Measurements from ENCODE around the gene LRRFIP1. TPM values are rescaled to one million over a fixed set of nuclear protein-coding genes. Genes with fewer than 3 reads are reported as not detected.

LRRFIP1 gene
- polyA plus RNA-seq, 2 of the 4 experiments (the other 2 are of a cell fraction) = 75.6 to 93.0 TPM

DNA sequence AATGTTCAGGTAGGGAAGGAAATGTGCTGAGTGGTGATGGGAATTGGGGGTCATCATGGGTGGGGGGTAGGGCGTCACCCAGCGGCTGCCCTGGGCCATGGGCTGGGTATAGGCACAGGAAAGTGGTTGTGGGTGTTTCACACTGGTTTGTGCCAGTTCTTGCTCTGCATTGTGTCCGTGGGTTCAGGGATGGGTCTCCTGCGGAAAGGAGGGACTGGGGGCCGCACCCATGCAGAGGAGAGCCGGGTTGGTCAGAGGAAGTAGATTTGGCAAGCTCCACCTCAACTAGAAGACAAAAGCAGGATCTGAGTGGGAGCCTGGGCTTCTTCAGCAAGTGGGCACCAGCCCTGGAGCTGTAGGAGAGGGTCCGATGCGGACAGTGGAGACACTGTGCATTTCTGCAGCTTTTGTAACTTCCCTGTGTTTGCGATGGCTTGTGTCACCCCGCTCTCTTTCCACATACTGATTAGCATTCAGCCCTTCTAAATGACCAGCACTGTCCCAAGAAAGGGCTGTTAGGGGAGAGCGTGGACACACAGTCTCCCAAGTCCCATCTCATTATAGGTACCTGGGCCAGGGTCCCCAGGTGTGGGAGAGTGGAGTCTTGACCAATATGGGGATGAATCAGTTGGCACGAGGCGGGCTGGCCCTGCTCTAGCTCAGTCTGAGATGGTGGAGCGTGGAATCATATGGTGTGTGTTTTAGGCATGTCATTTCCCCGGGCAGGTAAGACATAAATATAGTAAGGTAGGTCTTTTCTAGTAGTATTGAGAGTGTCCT lies 67.2 kb downstream of the LRRFIP1 start:
- Histone ChIP-seq H3K4me3 (peak overlapping the region; percentile 82; the same call in 2 of the 3 replicates), H3K9me3 (no peaks in the 10 kb centered on the region), H3K4me2 (peak overlapping the region; percentile 95), H3K27ac (peak overlapping the region; percentile 96 to 98), H3K4me1 (peaks cover 53% of the 10 kb centered on the region)
- 78% methylated on average over 15 of the region's 15 CpGs for WGBS (ENCODE audit: missing lambda C conversion rate)
- TF ChIP-seq, protein P1, sequence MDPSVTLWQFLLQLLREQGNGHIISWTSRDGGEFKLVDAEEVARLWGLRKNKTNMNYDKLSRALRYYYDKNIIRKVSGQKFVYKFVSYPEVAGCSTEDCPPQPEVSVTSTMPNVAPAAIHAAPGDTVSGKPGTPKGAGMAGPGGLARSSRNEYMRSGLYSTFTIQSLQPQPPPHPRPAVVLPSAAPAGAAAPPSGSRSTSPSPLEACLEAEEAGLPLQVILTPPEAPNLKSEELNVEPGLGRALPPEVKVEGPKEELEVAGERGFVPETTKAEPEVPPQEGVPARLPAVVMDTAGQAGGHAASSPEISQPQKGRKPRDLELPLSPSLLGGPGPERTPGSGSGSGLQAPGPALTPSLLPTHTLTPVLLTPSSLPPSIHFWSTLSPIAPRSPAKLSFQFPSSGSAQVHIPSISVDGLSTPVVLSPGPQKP (IDR thresholded peaks at IDR 0.05; ENCODE audit: low read depth, low read length) = no peak
- TF ChIP-seq, protein P2, sequence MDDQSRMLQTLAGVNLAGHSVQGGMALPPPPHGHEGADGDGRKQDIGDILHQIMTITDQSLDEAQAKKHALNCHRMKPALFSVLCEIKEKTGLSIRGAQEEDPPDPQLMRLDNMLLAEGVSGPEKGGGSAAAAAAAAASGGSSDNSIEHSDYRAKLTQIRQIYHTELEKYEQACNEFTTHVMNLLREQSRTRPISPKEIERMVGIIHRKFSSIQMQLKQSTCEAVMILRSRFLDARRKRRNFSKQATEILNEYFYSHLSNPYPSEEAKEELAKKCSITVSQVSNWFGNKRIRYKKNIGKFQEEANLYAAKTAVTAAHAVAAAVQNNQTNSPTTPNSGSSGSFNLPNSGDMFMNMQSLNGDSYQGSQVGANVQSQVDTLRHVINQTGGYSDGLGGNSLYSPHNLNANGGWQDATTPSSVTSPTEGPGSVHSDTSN (IDR thresholded peaks at IDR 0.05) = no peak
- TF ChIP-seq SREBF2 (IDR thresholded peaks at IDR 0.05) (no peak), ZNF302 (CRISPR knock-in tag; IDR thresholded peaks at IDR 0.05) (no peak), POLR2AphosphoS2 (conservative IDR thresholded peaks at IDR 0.05; ENCODE audit: low read length) (no peak), ZFP36 (IDR thresholded peaks at IDR 0.05; ENCODE audit: borderline replicate concordance, partially characterized antibody) (no peak), HOXB13 (CRISPR knock-in tag; IDR thresholded peaks at IDR 0.05; ENCODE audit: low read depth) (no peak), FOSL2 (IDR thresholded peaks at IDR 0.05) (no peak), FOSL2 (CRISPR knock-in tag; IDR thresholded peaks at IDR 0.05) (no peak), RAD21 (conservative IDR thresholded peaks at IDR 0.05 in 1 of 2, IDR thresholded peaks at IDR 0.05 in 1 of 2) (no peak), HDAC2 (IDR thresholded peaks at IDR 0.05) (no peak), RCOR1 (IDR thresholded peaks at IDR 0.05; ENCODE audit: low read depth, low read length) (no peak), HOXB5 (CRISPR knock-in tag; IDR thresholded peaks at IDR 0.05) (no peak), BHLHE40 (IDR thresholded peaks at IDR 0.05; ENCODE audit: low read depth, low read length) (no peak), GATA3 (IDR thresholded peaks at IDR 0.05; ENCODE audit: borderline replicate concordance) (no peak)
- TF ChIP-seq, protein P3, sequence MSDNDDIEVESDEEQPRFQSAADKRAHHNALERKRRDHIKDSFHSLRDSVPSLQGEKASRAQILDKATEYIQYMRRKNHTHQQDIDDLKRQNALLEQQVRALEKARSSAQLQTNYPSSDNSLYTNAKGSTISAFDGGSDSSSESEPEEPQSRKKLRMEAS (IDR thresholded peaks at IDR 0.05) = no peak
- CTCF ChIA-PET = interaction anchor here (1.4 to 2.6 kb wide), 3 partner anchors 22 to 51 kb away, joined by 5 to 14 read pairs (median 12); no protein-coding TSS in a partner anchor
- ATAC-seq (no peak), FAIRE-seq (no peak), DNase-seq (ENCODE audit: low read depth in 1 of 2, low spot score in 1 of 2) (no peak)
- POLR2A ChIA-PET = no interaction called here

DNA sequence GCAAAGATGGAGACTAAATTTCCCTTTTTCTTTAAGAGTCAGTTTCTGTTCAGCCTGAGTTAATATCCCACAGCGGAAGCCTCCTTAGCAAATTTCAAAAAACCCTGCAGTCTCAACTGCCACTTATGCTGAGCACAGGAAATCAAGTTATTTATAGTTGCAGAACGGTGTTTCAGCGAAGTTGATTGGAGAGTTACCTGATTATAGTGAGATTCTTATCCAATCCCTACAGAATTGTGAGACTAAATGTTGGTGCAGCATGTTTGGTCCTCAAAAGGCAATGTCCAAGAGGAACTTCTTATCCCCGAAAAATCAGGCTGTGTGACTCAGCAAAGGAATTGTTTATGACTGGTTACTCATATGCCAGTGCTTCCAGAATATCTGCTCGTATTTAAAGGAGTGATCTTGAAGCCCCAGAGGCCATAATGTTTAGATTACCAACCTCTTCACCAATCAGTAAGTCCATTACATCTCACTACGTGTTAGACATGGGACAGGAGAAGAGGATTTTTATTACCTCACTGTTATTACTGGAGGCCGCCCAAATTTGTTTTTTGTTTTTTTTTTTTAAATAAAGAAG lies 67.9 kb downstream of the LRRFIP1 start:
- Histone ChIP-seq H3K4me3 (0 out of 3 replicates have a peak overlapping the region, but pooled peaks have one; percentile 82), H3K4me2 (peak overlapping the region; percentile 95), H3K27ac (peak overlapping the region; percentile 96 to 98), H3K4me1 (peaks cover 51% of the 10 kb centered on the region), H3K9me3 (no peaks in the 10 kb centered on the region)
- WGBS (ENCODE audit: missing lambda C conversion rate) = 8% methylated on average over 7 of the region's 7 CpGs
- CTCF ChIA-PET = interaction anchor here (1.4 to 3.3 kb wide), 3 partner anchors 13 to 50 kb away, joined by 4 to 34 read pairs (median 5); no protein-coding TSS in a partner anchor
- POLR2A ChIA-PET = no interaction called here
- ATAC-seq (peak; percentile 2 to 39; a peak in 3 of 6 replicates), FAIRE-seq (no peak), DNase-seq (ENCODE audit: low read depth in 1 of 2, low spot score in 1 of 2) (peak; percentile 55 to 84)
- peak; percentile 26; the same call in 1 of the 2 replicates for TF ChIP-seq JUNB (IDR thresholded peaks at IDR 0.05)
- TF ChIP-seq, protein P4, sequence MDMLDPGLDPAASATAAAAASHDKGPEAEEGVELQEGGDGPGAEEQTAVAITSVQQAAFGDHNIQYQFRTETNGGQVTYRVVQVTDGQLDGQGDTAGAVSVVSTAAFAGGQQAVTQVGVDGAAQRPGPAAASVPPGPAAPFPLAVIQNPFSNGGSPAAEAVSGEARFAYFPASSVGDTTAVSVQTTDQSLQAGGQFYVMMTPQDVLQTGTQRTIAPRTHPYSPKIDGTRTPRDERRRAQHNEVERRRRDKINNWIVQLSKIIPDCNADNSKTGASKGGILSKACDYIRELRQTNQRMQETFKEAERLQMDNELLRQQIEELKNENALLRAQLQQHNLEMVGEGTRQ (IDR thresholded peaks at IDR 0.05) = no peak
- peak; percentile 74 for TF ChIP-seq MAFK (IDR thresholded peaks at IDR 0.05; ENCODE audit: partially characterized antibody)
- no peak for TF ChIP-seq FOSL2 (IDR thresholded peaks at IDR 0.05)
- TF ChIP-seq FOSL2 (CRISPR knock-in tag; IDR thresholded peaks at IDR 0.05) = peak; percentile 77
- no peak for TF ChIP-seq NR3C1 (IDR thresholded peaks at IDR 0.05)
- TF ChIP-seq, protein P5, sequence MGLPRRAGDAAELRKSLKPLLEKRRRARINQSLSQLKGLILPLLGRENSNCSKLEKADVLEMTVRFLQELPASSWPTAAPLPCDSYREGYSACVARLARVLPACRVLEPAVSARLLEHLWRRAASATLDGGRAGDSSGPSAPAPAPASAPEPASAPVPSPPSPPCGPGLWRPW (IDR thresholded peaks at IDR 0.05) = no peak
- 0 out of 2 replicates have a peak, but pooled peaks have one; percentile 6 for TF ChIP-seq NFE2L2 (conservative IDR thresholded peaks at IDR 0.05; ENCODE audit: low read length)
- peak; percentile 45; the same call in 1 of the 2 replicates for TF ChIP-seq GATA3 (IDR thresholded peaks at IDR 0.05; ENCODE audit: borderline replicate concordance)

All from A549 (cell line).